Fibroblast of skin of left quadriceps (primary cell): ENCODE measurements around the gene PILRA.
"Not testable (repeated sequence)": the region's sequence is repeated elsewhere in the genome, so short reads cannot be mapped to it uniquely, and the experiment has no call there.

Source experiments
- DNase-seq, 2 experiments: peaks; one replicate each; pipeline ENCODE4 v3.0.0-alpha.2; 2013; ENCODE audit warnings: low read depth in 2 of 2

PILRA gene

DNA sequence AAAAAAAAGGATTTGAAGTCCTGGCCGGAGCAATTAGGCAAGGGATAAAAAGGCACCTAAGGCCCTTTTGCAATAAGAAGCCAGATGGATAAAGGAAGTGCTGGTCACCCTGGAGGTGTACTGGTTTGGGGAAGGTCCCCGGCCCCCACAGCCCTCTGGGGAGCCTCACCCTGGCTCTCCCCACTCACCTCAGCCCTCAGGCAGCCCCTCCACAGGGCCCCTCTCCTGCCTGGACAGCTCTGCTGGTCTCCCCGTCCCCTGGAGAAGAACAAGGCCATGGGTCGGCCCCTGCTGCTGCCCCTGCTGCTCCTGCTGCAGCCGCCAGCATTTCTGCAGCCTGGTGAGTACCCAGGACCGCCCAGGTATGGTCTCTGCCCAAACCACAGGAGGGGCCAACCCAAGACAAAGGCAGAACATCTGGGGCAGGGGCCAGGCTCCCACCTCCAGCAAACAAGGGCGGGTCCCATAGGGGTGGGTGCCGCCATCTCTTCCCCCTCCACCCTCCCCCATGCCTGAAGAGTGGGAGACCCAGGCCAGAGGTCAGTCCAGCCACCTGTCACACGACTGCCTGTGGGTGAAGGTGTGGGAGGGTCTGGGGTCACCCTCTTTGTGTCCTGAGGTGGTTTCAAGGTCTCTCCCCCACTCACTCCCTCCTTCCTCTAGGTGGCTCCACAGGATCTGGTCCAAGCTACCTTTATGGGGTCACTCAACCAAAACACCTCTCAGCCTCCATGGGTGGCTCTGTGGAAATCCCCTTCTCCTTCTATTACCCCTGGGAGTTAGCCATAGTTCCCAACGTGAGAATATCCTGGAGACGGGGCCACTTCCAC is 15.0 kb upstream of the PILRA start, which contains the start of gene PILRB:
PILRB (plus strand) TSS at position 91 of the 830 bp plus-strand sequence; CDS start at position 277, 186 bp downstream.
- DNase-seq, result no peak

DNA sequence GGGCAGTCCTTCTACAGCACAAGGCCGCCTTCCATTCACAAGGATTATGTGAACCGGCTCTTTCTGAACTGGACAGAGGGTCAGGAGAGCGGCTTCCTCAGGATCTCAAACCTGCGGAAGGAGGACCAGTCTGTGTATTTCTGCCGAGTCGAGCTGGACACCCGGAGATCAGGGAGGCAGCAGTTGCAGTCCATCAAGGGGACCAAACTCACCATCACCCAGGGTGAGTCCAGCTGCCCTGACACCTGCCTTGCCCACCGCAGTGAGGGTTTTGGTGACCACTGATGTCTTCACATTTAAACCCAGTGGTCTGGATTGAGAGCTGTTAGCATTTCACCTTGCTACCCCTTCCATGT is 14.5 kb upstream of the PILRA start:
- no peak for DNase-seq

DNA sequence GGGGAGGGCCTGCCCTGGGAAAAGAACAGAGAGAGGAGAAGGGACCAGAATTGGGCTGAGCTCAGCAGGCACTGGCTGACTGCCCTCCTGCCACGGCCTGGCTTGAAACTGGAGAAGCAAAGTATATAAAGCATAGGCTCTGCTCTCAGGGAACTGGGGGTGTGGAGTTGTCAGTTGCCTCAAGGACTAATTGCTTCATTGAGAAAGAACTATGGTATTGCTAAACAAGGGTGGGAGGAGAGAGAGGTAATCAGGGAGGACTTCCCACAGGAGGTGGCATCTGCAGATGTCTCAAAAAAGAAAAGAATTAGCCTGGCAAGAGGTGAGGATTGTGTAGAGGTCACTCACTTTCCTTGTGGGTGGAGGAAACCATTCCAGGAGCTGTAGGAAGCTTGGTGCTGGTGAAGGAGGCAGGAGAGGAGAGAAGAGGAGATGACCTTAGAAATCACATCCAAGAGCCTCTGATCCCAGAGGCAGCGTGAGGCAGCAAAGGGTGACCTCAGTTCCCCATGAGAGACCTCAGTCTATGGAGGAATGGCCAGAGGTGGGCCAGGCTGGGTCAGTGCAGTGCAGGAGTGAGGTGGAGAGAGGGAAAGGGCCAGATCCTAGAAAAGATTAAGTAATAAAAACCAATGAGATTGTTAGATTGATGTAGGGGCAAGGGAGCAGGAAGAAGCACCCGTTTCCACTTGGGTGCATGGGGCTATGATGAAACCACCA is 13.0 kb upstream of the PILRA start:
- DNase-seq, result no peak

DNA sequence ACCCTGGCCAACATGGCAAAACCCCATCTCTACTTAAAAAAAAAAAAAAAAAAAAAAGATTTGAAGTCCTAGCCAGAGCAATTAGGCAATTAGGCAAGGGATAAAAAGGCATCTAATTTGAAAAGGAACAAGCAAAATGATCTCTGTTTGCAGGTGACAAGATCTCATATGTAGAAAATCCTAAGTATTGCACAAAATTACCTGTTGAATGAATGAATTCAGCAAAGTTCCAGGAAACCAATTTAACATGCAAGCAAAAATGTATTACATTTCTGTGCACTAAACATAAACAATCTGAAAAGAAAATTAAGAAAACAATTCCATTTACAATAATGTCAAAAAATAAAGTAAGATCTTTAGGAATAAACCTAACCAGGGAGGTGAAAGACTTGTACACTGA is 10.2 kb upstream of the PILRA start:
- DNase-seq, result no peak

DNA sequence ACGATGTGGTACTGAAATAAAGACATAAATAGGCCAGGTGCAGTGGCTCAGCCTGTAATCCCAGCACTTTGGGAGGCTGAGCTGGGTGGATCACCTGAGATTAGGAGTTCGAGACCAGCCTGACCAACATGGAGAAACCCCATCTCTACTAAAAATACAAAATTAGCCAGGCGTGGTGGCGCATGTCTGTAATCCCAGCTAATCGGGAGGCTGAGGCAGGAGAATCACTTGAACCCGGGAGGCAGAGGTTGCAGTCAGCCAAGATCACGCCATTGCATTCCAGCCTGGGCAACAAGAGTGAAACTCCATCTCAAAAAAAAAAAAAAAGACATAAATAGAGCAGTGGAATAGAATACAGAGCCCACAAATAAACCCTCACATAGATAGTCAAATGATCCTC is 9.5 kb upstream of the PILRA start:
- DNase-seq, result not testable (repeated sequence)

DNA sequence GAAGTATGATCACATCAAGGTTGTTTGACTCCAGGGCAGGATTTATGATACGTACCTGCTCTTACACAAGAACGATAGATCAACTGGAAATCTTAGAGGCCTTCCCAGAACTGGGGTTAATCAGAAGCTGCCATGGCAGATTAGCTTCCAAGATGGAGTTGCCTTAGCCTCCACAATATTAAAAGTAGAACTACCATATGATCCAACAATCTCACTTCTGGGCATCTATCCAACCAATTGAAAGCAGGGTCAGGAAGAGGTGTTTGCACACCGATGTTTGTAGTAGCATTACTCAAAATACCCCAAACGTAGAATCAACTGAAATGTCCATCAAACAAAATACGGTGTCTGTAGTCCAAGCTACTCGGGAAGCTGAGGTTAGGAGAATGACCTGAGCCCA is 8.8 kb upstream of the PILRA start:
- no peak for DNase-seq

DNA sequence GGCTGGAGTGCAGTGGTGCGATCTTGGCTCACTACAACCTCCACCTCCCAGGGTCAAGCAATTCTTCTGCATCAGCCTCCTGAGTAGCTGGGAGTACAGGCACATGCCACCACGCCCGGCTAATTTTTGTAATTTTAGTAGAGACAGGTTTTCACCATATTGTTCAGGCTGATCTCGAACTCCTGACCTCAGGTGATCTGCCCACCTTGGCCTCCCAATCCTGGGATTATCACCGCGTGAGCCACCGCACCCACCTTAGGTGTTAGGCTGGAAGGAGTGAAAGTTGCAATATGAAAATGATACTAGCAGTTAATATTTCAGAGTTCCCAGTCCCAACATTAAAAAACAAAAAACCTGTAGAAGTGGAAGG is 7.3 kb upstream of the PILRA start:
- not testable (repeated sequence) for DNase-seq

DNA sequence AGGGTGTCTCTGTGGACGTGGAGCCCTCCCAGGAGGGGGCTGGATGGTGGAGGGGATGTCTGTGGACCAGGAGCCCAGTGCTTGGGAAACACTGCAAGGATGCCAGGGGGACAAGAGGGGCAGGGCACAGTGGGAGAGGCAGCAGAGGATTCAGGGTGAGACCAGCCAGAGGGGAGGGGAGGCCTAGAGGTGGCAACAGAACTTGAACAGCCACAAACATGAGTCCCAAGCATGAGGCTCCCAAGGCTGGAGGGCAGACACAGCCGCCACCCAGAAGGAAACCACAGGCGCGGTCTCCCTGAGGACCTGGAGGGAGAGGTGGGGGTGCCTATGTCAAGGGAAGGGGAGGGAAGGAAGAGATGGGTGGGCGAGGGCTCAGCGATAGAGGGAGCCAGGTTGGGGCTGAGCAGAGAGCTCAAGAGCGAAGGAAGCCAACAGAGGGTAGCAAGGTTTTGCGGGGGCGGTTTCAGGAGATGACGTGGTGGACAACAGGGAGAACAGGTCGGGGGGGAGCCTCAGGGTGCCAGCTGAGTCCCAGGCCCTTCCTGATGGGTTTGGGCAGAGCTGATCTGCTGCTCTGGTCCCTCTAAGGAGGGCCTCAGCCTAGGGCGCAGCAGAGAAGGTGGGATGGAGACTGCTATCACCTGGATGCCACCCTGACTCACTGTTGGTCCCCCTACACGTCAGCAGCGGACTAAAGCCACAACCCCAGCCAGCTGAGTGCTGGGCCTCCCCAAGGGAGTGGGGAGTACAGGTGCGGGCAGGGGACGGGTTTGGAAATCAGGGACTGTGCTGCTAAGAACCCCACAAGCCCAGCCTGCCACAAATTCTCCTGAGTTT is 6.7 kb upstream of the PILRA start:
- DNase-seq, result no peak

DNA sequence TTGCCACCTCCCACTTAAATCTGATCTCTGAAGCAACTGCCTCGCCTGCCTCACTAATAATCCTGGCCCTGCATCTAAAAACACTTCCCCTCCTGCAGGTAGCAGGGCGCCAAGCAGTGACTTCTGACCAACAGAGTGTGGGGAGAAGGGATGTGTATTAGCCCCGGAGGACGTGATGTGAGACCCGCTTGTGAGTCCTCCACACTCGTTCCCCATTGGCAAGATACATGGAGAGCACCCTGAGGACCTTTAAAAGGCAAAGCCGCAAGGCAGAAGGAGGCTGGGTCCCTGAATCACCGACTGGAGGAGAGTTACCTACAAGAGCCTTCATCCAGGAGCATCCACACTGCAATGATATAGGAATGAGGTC is 6.1 kb upstream of the PILRA start:
- no peak for DNase-seq

DNA sequence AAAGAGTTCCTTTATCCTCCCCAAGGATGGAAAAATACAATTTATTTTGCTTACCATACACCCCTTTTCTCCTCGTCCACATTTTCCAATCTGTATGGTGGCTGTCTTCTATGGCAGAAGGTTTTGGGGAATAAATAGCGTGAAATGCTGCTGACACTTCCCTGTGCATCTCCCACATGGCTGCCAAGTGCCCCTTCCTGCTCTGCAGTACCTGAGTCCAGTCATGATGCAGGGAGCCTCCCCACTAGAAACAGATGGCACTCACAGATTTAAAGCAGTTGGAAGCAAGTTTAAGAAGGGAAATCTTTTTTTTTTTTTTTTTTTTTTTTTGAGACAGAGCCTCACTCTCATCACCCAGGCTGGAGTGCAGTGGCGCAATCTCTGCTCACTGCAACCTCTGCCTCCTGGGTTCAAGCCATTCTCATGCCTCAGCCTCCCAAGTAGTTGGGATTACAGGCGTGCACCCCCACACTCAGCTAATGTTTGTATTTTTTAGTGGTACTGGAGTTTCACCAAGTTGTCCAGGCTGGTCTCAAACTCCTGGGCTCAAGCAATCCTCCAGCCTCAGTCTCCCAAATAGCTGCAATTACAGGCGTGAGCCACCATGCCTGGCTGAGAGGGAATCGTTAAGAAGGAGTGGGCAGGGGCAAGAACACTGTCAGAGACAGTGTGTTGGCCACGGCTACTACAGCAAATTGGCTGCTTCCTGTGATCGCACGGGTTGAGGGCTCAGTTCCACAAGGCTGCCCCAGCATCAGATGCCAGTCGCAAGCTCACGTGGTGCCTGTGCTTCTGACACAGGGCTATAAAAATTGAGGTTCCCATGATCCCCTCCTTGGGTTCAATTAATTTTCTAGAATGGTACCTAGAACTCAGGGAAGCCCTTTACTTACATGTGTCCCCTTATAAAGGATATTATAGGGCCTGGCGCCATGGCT is 5.3 kb upstream of the PILRA start:
- DNase-seq, result no peak

DNA sequence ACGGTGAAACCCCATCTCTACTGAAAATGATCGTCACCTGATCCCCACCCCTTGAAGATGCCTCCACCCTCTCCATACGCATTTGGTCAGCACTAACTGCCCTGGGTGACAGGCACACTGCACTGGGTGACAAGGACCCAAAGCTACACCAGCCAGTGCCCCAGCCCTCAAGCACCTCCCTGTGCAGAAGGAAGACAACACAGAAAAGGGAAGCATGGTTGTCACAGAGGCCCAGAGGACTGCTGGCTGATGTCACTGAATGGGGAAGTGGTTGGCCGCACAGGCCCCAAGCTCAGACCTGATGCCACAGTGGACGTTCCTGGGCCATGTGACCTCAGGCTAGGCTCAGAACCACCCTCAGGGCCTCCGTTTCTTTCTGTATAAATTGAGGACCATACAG is 4.2 kb upstream of the PILRA start:
- DNase-seq, result no peak

DNA sequence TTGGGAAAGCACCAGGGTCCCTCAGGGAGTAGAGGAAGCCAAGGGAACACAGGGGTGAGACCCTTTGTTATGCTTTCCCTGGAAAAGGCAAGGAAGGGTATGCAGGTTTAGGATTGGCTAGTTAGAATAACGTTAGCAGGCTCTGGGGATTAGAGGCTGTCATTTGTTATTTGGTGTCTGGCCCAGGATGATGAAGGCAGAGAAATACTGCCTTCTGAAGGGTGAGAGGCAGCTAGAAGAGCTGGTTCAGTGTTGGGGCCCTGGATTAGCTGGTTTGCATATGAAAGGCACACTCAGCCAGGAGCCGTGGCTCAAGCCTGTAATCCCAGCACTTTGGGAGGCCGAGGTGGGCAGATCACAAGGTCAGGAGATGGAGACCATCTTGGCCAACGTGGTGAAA is 3.0 kb upstream of the PILRA start:
- DNase-seq, result no peak

DNA sequence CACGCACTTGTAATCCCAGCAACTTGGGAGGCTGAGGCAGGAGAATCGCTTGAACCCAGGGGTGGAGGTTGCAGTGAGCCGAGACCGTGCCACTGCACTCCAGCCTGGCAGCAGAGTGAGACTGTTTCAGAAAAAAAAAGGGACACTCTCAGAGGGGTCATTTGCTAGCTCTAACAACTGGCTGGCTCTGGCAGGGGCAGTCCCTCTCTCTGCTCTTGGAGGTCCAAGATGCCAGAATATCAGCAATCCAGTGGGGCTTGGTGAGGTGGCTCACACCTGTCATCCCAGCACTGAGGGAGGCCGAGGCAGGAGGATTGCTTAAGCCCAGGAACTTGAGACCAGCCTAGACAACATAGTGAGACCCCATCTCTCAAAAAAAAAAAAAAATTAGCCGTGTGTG is 2.5 kb upstream of the PILRA start:
- DNase-seq, result no peak

DNA sequence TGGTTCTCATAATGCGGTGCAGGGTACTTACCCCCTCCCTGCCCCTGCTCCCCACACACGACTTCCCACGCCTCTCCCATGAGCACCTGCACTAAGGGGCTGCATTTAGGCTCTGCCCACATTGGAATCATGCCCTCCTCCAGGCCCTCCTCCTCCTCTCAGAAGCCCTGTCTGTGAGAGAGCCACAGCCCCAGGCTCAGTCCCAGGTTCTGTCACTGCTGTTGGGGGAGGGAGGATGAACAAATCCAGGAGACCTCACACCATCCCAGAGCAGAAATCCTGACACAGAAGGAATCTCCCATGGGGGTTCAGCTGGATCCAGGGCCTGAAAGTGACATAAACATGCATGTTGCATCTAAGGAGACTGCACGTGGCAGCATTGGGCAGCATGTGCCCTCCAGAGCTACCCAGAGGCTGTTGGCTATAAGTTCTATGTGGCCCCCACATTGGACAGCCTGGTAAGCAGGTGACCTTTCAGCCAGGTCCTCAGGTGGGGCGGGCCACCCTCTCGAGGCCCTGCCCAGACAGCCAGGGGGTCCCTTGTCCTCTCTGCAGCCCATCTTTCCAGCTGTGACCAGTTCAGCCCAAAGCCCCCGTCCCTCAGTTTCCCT is 1.6 kb upstream of the PILRA start:
- no peak for DNase-seq

DNA sequence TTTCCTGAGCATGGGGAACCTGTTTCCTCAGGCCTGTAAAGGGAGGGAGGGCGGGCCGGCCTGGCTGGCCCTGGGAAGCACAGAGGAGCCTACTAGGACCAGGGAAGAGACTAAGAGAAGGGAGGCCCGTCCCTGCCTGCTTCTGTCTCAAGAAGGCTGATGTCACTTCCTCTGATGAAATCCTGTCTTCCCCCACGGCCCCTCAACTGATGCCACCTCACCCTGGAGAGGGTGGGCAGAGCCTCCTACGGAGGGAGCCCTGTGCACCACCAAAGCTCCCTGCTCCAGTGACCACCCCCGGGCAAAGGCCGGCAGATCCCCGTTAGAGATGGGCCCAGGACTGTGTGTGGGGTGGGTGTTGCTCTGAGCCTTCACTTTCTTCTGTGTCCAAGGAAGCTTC is 1.0 kb upstream of the PILRA start:
- peak; percentile 21 to 26 for DNase-seq

DNA sequence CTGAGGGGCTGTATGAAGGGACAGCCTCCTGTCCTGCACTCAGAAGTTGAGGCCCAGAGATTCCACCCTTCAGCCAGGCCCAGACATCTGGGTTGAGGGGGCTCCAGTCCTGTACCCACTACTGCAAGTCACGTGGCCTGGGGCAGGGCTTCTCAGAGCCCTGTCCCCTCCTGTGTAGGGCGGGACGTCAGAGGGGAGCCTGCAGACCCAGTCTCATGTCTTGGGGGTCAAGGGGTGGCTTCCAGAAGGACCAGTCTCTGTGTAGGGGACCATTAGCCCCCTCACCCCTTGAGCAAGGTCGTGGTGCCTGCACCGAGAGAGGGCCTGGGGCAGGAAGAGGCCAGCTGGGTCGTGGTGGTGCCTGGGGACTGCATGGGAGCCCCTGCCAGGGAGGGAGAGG is 593 bp upstream of the PILRA start:
- DNase-seq, result no peak

DNA sequence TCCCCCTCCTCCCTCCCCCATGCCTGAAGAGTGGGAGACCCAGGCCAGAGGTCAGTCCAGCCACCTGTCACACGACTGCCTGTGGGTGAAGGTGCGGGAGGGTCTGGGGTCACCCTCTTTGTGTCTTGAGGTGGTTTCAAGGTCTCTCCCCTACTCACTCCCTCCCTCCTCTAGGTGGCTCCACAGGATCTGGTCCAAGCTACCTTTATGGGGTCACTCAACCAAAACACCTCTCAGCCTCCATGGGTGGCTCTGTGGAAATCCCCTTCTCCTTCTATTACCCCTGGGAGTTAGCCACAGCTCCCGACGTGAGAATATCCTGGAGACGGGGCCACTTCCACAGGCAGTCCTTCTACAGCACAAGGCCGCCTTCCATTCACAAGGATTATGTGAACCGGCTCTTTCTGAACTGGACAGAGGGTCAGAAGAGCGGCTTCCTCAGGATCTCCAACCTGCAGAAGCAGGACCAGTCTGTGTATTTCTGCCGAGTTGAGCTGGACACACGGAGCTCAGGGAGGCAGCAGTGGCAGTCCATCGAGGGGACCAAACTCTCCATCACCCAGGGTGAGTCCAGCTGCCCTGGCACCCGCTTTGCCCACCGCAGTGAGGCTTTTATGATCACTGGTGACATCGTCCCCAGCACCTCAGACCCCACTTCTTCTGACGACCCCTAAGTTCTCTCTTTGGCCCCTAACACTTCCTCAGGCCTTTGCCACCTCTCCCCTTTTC is 747 bp downstream of the PILRA start:
- DNase-seq, result not testable (repeated sequence)

DNA sequence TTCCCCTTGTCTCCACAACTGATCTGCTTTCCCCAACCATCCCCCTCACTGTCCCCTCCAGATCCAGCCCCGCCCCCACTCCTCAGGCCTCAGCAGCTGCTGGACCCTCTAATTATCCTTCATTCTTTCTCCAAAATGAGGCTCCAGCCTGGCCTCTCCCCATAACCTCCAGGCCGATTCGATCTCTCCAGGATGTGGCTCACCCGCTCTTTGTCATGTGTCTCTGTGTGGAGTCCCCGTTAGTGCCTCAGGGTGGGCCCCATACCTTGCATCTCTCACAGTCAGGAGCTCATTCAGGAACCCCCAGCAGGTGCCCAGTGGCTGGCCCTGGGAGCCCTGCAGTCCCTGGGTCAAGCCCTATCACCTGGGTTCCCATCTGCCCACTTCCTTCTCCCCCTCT is 1.3 kb downstream of the PILRA start:
- DNase-seq, result no peak

DNA sequence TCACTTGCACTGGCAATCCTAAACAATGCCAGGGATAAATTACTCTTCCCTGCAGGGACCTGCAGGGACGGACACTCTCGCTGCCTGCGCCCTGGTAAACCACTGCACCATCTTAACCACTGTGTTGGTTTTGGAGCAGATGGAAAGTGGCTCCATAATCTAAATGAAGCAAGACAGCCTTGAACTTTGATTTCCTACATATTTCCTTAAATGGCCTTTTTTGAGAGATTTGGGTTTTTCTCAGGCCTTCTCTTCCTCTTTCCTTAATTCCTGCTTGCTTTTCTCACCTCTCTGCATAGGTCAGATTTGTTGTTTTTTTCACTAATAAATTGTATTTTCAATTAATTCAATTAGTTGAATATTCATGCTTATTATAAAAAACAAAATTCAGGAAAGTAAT is 2.8 kb downstream of the PILRA start:
- no peak for DNase-seq

DNA sequence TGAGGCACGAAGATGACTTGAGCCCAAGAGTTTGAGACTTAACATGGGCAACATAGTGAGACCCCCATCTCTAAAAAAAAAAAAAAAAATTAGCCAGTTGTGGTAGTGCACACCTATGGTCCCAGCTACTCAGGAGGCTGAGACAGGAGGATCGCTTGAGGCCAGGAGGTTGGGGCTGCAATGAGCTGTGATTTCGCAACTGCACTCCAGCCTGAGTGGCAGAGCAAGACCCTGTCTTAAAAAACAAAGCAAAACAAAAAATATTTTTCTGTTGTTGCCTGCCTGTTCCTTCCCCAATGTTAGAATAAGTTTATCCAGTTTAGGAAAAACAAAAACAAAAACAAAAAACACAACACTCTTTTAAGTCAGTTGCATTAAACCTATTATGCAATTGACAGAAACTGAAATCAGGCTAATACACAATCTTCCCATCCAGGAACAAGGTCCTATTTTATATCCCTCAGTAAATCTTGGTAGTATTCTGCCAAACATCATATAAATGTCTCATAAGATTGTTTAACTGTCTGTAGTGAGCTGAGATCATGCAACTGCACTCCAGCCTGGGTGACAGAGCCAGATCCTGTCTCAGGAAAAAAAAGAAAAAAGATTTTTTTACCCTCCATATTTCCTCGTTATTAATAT is 4.9 kb downstream of the PILRA start:
- no peak for DNase-seq
